Endometrium (tissue), 2 donors: ENCODE results near the gene RNU1-4.
"Not testable (repeated sequence)": the region's sequence is repeated elsewhere in the genome, so short reads cannot be mapped to it uniquely, and the experiment has no call there.

Source experiments
- FAIRE-seq: peaks from 2 replicates; lab custom pipeline; 2012; peaks lifted over from hg19 to GRCh38; lab: Jason Lieb, UNC
- donor health status: control.
- donor health status: control.

RNU1-4 gene

GRCh38 chr1:16708704-16709103, 31.6 kb upstream of the RNU1-4 start:
- not testable (repeated sequence) for FAIRE-seq

- not testable (repeated sequence) for FAIRE-seq
Measured at GRCh38 chr1:16709659-16710087, 30.6 kb upstream of the RNU1-4 start.

GRCh38 chr1:16710618-16711017, 29.7 kb upstream of the RNU1-4 start:
- FAIRE-seq, result not testable (repeated sequence)

GRCh38 chr1:16712131-16712530, 28.2 kb upstream of the RNU1-4 start:
- not testable (repeated sequence) for FAIRE-seq

- FAIRE-seq, result not testable (repeated sequence)
Measured at GRCh38 chr1:16712582-16712981, 27.7 kb upstream of the RNU1-4 start.

- not testable (repeated sequence) for FAIRE-seq
Measured at GRCh38 chr1:16712984-16713383, 27.3 kb upstream of the RNU1-4 start.

GRCh38 chr1:16713480-16713879, 26.8 kb upstream of the RNU1-4 start:
- not testable (repeated sequence) for FAIRE-seq

- no peak for FAIRE-seq
Measured at GRCh38 chr1:16716691-16717335, 23.5 kb upstream of the RNU1-4 start.

- FAIRE-seq, result no peak
Measured at GRCh38 chr1:16717336-16718098, 22.8 kb upstream of the RNU1-4 start.

- not testable (repeated sequence) for FAIRE-seq
Measured at GRCh38 chr1:16718099-16718907, 22.0 kb upstream of the RNU1-4 start.

- FAIRE-seq, result no peak
Measured at GRCh38 chr1:16718908-16719533, 21.3 kb upstream of the RNU1-4 start.

- no peak for FAIRE-seq
Measured at GRCh38 chr1:16719571-16720350, 20.6 kb upstream of the RNU1-4 start.

GRCh38 chr1:16720351-16721223, 19.7 kb upstream of the RNU1-4 start:
- no peak for FAIRE-seq

GRCh38 chr1:16721871-16722641, 18.3 kb upstream of the RNU1-4 start:
- FAIRE-seq, result no peak

GRCh38 chr1:16724718-16725438, 15.4 kb upstream of the RNU1-4 start:
- no peak for FAIRE-seq

- FAIRE-seq, result not testable (repeated sequence)
Measured at GRCh38 chr1:16725439-16726245, 14.7 kb upstream of the RNU1-4 start.

- no peak for FAIRE-seq
Measured at GRCh38 chr1:16727190-16728111, 12.9 kb upstream of the RNU1-4 start.
